GM23338 (cell line): ENCODE measurements around the gene TTC23. TPM values are rescaled to one million over a fixed set of nuclear protein-coding genes. Genes with fewer than 3 reads are reported as not detected.

Experiments
- ATAC-seq: fragments of 200-7000 bp; cut with Tn5 transposase; 3 replicates; pipeline ENCODE4 v1.9.1; 2020
- DNase-seq: peaks from one replicate; pipeline ENCODE4 v3.0.0-alpha.2; 2015; ENCODE audit warnings: low spot score
- H2AFZ ChIP-seq: fragments of 200-600 bp; sonication (generic); 2 replicates; pipeline ENCODE4 v1.8.0; 2016; ENCODE audit warnings: antibody characterized with exemption, mild to moderate bottlenecking, moderate library complexity
- H3F3A ChIP-seq: fragments of 200-600 bp; sonication (generic); replicated peaks from 2 replicates; pipeline ENCODE4 v1.8.0; 2017; ENCODE audit warnings: antibody characterized with exemption, mixed run types, low read depth
- H3K27ac ChIP-seq: fragments of 200-600 bp; sonication (generic); 2 replicates; pipeline ENCODE4 v1.6.1; 2016; ENCODE audit warnings: low read depth
- H3K27me3 ChIP-seq: fragments of 200-600 bp; sonication (generic); 2 replicates; pipeline ENCODE4 v1.8.0; 2016; ENCODE audit warnings: mild to moderate bottlenecking, mixed run types, moderate library complexity; ENCODE audit not compliant: insufficient read depth
- H3K36me3 ChIP-seq: fragments of 200-600 bp; sonication (generic); 2 replicates; pipeline ENCODE4 v1.8.0; 2016; ENCODE audit warnings: mild to moderate bottlenecking; ENCODE audit not compliant: insufficient read depth
- H3K4me1 ChIP-seq: fragments of 200-600 bp; sonication (generic); 2 replicates; pipeline ENCODE4 v1.8.0; 2016; ENCODE audit warnings: mild to moderate bottlenecking, moderate library complexity; ENCODE audit not compliant: insufficient read depth
- H3K4me2 ChIP-seq: fragments of 200-600 bp; sonication (generic); 2 replicates; pipeline ENCODE4 v1.7.1; 2017; ENCODE audit warnings: mixed run types
- H3K4me3 ChIP-seq: fragments of 200-600 bp; sonication (generic); 2 replicates; pipeline ENCODE4 v1.6.1; 2016; ENCODE audit warnings: mixed run types
- H3K79me2 ChIP-seq: fragments of 200-600 bp; sonication (generic); replicated peaks from 2 replicates; pipeline ENCODE4 v1.8.0; 2017; ENCODE audit warnings: mild to moderate bottlenecking; ENCODE audit not compliant: insufficient read depth
- H3K9me2 ChIP-seq: fragments of 200-600 bp; sonication (generic); 2 replicates; pipeline ENCODE4 v1.8.0; 2017; ENCODE audit not compliant: insufficient read depth
- H4K20me1 ChIP-seq: fragments of 200-600 bp; sonication (generic); replicated peaks from 2 replicates; pipeline ENCODE4 v1.8.0; 2017; ENCODE audit warnings: mild to moderate bottlenecking; ENCODE audit not compliant: insufficient read depth
- H3K27ac Mint-ChIP-seq: 2 replicates; pipeline ENCODE4 v1.8.0; 2020; ENCODE audit warnings: inconsistent platforms, mild to moderate bottlenecking, moderate library complexity, mixed read lengths
- H3K27me3 Mint-ChIP-seq: 3 replicates; pipeline ENCODE4 v1.8.0; 2022; ENCODE audit warnings: low read depth, mild to moderate bottlenecking, moderate library complexity, mixed read lengths, inconsistent platforms; ENCODE audit not compliant: insufficient read depth, poor library complexity
- H3K36me3 Mint-ChIP-seq: 3 replicates; pipeline ENCODE4 v1.8.0; 2021; ENCODE audit warnings: low read depth, mild to moderate bottlenecking, inconsistent platforms, moderate library complexity, mixed read lengths
- H3K4me1 Mint-ChIP-seq: 3 replicates; pipeline ENCODE4 v1.8.0; 2020; ENCODE audit warnings: mild to moderate bottlenecking, inconsistent platforms, mixed read lengths
- H3K4me3 Mint-ChIP-seq: 3 replicates; pipeline ENCODE4 v1.8.0; 2021; ENCODE audit warnings: moderate library complexity, mild to moderate bottlenecking, inconsistent platforms, mixed read lengths
- H3K9me3 Mint-ChIP-seq: 3 replicates; pipeline ENCODE4 v1.8.0; 2020; ENCODE audit warnings: moderate library complexity, mild to moderate bottlenecking, inconsistent platforms, mixed read lengths
- CREB1 ChIP-seq: fragments of 250-450 bp; sonication (Bioruptor Pico); IDR thresholded peaks from 2 replicates; pipeline ENCODE4 v1.5.0; 2020; ENCODE audit warnings: low read depth, mild to moderate bottlenecking, moderate library complexity
- CTCF ChIP-seq, 2 experiments: fragments of 200-600 bp in 1 of 2; sonication (generic) in 1 of 2; conservative IDR thresholded peaks; 2 replicates each; pipeline versions ENCODE4 v1.5.1 to v1.6.1; 2016 to 2017; ENCODE audit warnings: antibody characterized with exemption in 2 of 2, low read depth in 2 of 2, mild to moderate bottlenecking in 2 of 2, moderate library complexity in 1 of 2
- EZH2 ChIP-seq: fragments of 200-600 bp; sonication (generic); IDR thresholded peaks from one replicate; pipeline ENCODE4 v1.8.0; 2017; ENCODE audit warnings: antibody characterized with exemption, mild to moderate bottlenecking, low read depth; ENCODE audit not compliant: unreplicated experiment
- EZH2phosphoT487 ChIP-seq: fragments of 200-600 bp; sonication (generic); IDR thresholded peaks from one replicate; pipeline ENCODE4 v1.8.1; 2018; ENCODE audit warnings: antibody characterized with exemption; ENCODE audit not compliant: unreplicated experiment
- JUNB ChIP-seq: IDR thresholded peaks from one replicate; pipeline ENCODE4 v1.6.1; 2016; ENCODE audit warnings: antibody characterized with exemption; ENCODE audit not compliant: unreplicated experiment
- NANOG ChIP-seq: IDR thresholded peaks from 2 replicates; pipeline ENCODE4 v1.6.1; 2016; ENCODE audit warnings: antibody characterized with exemption, borderline replicate concordance
- POLR2AphosphoS5 ChIP-seq: IDR thresholded peaks from 2 replicates; pipeline ENCODE4 v1.6.1; 2016; ENCODE audit warnings: antibody characterized with exemption, low read depth
- REST ChIP-seq: IDR thresholded peaks from one replicate; pipeline ENCODE4 v1.6.1; 2018; ENCODE audit warnings: antibody characterized with exemption; ENCODE audit not compliant: unreplicated experiment
- STAT1 ChIP-seq: IDR thresholded peaks from one replicate; pipeline ENCODE4 v1.6.1; 2016; ENCODE audit warnings: antibody characterized with exemption; ENCODE audit not compliant: unreplicated experiment
- ZNF114 ChIP-seq: fragments of 250-450 bp; sonication (Bioruptor Pico); IDR thresholded peaks from 2 replicates; pipeline ENCODE4 v1.5.0; 2020; ENCODE audit warnings: mild to moderate bottlenecking, moderate library complexity
- ZNF331 ChIP-seq: fragments of 250-450 bp; sonication (Bioruptor Pico); IDR thresholded peaks from 2 replicates; pipeline ENCODE4 v1.5.0; 2020; ENCODE audit warnings: low read depth, mild to moderate bottlenecking, moderate library complexity
- ZNF462 ChIP-seq: fragments of 250-450 bp; sonication (Bioruptor Pico); IDR thresholded peaks from 2 replicates; pipeline ENCODE4 v1.5.0; 2020; ENCODE audit warnings: mild to moderate bottlenecking, moderate library complexity
- polyA plus RNA-seq: library from polyadenylated mRNA; unstranded; fragments of >200 nt; fragmentation: Nextera tagmentation; extraction: Ambion mirVana; gene quantifications from 2 replicates; pipeline ENCODE4 v1.2.1, GENCODE V29; 2016
- total RNA-seq: library from RNA; depleted of rRNA; stranded (reverse); fragments of >200 nt; shearing (Covaris generic); gene quantifications from 2 replicates; pipeline ENCODE4 v1.2.3, GENCODE V29; 2014
- TF ChIP-seq, protein P1 (sequence below): IDR thresholded peaks from 2 replicates; pipeline ENCODE4 v1.6.1; 2016; ENCODE audit warnings: antibody characterized with exemption

Gene TTC23
- total and polyA plus RNA-seq, 2 experiments from 2014 or later, result 6.3 to 25.2 TPM

DNA sequence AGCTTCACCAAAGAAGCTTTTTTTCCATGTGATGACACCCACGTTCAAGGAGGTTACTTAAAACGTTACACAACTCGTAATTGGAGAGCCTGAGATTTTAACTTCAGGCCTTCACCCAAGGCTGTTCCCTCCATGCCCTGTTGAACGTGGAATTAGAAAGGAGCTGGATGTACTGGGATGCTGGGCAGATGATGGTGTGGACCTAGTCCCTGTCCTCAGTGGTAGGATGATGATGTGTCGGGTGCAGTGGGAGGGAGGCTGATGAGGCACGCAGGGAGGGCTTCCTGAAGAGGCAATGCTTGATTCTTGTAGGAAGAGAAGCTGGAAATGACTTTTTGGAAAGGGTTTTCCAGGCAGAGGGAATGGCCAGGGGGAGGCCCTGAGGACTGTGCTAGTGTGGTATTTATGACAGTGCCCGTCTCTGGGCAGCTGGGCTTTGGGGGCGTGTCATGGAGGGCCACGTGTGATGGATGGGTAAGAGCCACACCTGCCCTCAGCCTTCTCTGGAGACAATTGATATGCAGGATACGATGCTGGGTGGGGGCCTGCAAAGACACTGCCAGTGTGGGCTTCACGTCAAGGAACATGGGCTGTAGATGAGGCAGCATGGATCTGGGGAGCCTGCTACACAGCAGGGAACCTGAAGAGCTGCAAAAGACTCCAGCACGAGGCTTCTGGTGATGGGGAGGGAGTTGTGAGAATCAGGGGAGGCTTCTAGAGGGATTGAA lies 129.2 kb downstream of the TTC23 start:
- Mint-ChIP-seq H3K27me3 (peaks cover 2% of the 10 kb centered on the region), H3K4me3 (no peak overlapping the region)
- no peaks in the 10 kb centered on the region for H3K79me2 ChIP-seq

More for the DNA sequence above, 129.2 kb downstream of the TTC23 start:
- Histone ChIP-seq H3K27ac (no peak overlapping the region), H3K27me3 (no peaks in the 10 kb centered on the region), H3K9me2 (no peaks in the 10 kb centered on the region), H2AFZ (no peak overlapping the region), H4K20me1 (no peaks in the 10 kb centered on the region), H3K4me1 (no peaks in the 10 kb centered on the region), H3K36me3 (no peaks in the 10 kb centered on the region), H3K4me3 (no peak overlapping the region), H3K4me2 (no peak overlapping the region), H3F3A (no peaks in the 10 kb centered on the region)
- no peak for ATAC-seq
- no peaks in the 10 kb centered on the region; the same call in 2 of the 3 replicates for H3K9me3 Mint-ChIP-seq
- H3K36me3 Mint-ChIP-seq, result 0 out of 3 replicates have a peak, but pooled peaks cover 2% of the 10 kb centered on the region
- H3K4me1 Mint-ChIP-seq, result peaks cover 30% of the 10 kb centered on the region
- TF ChIP-seq NANOG (no peak), CTCF (conservative IDR thresholded peaks at IDR 0.05; ENCODE audit: low read depth in 2 of 2) (no peak), ZNF462 (CRISPR knock-in tag) (no peak), EZH2 (no peak), ZNF331 (no peak), JUNB (no peak), POLR2AphosphoS5 (no peak), CREB1 (CRISPR knock-in tag) (no peak), REST (no peak), ZNF114 (CRISPR knock-in tag) (no peak), STAT1 (no peak), EZH2phosphoT487 (no peak)
- TF ChIP-seq, protein P1, sequence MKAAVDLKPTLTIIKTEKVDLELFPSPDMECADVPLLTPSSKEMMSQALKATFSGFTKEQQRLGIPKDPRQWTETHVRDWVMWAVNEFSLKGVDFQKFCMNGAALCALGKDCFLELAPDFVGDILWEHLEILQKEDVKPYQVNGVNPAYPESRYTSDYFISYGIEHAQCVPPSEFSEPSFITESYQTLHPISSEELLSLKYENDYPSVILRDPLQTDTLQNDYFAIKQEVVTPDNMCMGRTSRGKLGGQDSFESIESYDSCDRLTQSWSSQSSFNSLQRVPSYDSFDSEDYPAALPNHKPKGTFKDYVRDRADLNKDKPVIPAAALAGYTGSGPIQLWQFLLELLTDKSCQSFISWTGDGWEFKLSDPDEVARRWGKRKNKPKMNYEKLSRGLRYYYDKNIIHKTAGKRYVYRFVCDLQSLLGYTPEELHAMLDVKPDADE, result no peak
- no peak for DNase-seq
- H3K27ac Mint-ChIP-seq, result no peak overlapping the region
